Urinary bladder (tissue), 4 donors: Measurements from ENCODE around the gene COQ8B. TPM values are rescaled to one million over a fixed set of nuclear protein-coding genes. Genes with fewer than 3 reads are reported as not detected.

Source experiments
- DNase-seq: peaks from one replicate; pipeline ENCODE4 v3.0.0-alpha.2; 2015; ENCODE audit errors: extremely low spot score
- H3K27ac ChIP-seq: one replicate; pipeline ENCODE4 v1.5.1; 2013; ENCODE audit warnings: low read depth, mild to moderate bottlenecking, moderate library complexity
- H3K36me3 ChIP-seq: one replicate; pipeline ENCODE4 v1.6.1; 2013; ENCODE audit warnings: mild to moderate bottlenecking, moderate library complexity; ENCODE audit not compliant: insufficient read depth
- H3K4me1 ChIP-seq: one replicate; pipeline ENCODE4 v1.6.1; 2013; ENCODE audit warnings: mild to moderate bottlenecking, moderate library complexity; ENCODE audit not compliant: insufficient read depth
- H3K4me3 ChIP-seq: one replicate; pipeline ENCODE4 v1.5.1; 2013; ENCODE audit warnings: low read depth, low read length
- WGBS: extraction: QIAGEN DNeasy Blood & Tissue Kit; methylation state at CpG from one replicate; pipeline ENCODE4 v1.1.7; 2013; 5-methylcytosine and 5-hydroxymethylcytosine counted together
- polyA plus RNA-seq: library from polyadenylated mRNA; stranded (reverse); fragments of 200-250 nt; gene quantifications from one replicate; pipeline ENCODE4 v1.2.3, GENCODE V29; 2013
- total RNA-seq: library from RNA; depleted of rRNA; stranded (reverse); fragments of >200 nt; gene quantifications from one replicate; pipeline ENCODE4 v1.2.3, GENCODE V29; 2014
- donor health status: healthy with polysubstance abuse.
- donor health status: healthy.

COQ8B gene
- total and polyA plus RNA-seq, 2 donors = 24.4 to 51.6 TPM

DNA sequence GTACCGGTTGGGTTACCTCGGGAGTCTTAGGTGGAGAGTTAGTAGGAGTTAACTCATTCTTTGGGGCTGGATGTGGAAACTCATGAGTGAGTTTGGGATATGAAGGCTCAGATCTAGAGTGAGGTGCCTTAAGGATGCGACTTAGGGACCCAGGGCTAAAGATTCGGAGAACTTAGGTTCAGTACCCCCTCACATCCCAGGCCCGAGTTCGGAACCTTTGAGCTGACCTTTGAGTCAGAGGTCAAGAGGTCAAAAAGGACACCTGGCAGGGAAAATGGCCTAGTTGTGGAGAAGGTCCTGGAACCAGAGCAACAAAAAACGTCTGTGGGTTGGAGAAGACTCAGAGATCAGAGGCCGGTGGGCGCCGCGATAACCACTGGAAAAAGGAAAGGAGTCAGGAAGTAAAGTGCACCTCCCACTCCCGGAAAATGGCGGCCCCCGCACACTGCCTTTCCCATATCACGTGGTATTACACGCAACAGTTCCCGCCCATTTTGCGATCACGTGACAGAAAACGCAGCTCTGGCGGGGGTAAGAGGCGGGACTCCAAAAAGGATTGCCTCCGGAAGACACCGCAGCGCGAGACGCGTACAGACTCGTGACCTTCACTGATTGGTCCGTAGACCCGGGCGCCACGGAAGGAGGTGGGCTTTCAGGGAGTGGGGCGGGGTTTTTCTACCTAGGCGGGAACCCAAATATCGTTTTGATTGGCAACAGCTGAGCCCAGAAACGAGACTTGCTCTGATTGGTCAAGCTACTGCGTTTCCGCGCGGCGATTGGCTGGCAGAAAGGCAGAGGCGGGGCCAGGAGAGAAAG lies 33.6 kb upstream of the COQ8B start, which contains the start of gene ACTMAP:
Gene ACTMAP, minus strand, starts transcription at position 420 of the 816 bp plus-strand sequence. CDS start 674 bp downstream, outside the sequence.
- Histone ChIP-seq H3K4me1 (peaks cover 1% of the 10 kb centered on the region), H3K4me3 (peak within 1 kb of the TSS; percentile 66), H3K36me3 (no peaks in the 10 kb centered on the region), H3K27ac (peak within 1 kb of the TSS; percentile 84)
- under 1% methylated on average over 43 of the region's 43 CpGs for WGBS
- DNase-seq = peak; percentile 100

- no peak overlapping the region for H3K4me3 ChIP-seq
- DNase-seq = no peak
- no peaks in the 10 kb centered on the region for H3K4me1 ChIP-seq
- no peaks in the 10 kb centered on the region for H3K36me3 ChIP-seq
- no peak overlapping the region for H3K27ac ChIP-seq
- 98% methylated on average over 7 of the region's 7 CpGs for whole genome bisulfite sequencing
Observed at GRCh38 chr19:40747536-40747935, 30.9 kb upstream of the COQ8B start.

DNA sequence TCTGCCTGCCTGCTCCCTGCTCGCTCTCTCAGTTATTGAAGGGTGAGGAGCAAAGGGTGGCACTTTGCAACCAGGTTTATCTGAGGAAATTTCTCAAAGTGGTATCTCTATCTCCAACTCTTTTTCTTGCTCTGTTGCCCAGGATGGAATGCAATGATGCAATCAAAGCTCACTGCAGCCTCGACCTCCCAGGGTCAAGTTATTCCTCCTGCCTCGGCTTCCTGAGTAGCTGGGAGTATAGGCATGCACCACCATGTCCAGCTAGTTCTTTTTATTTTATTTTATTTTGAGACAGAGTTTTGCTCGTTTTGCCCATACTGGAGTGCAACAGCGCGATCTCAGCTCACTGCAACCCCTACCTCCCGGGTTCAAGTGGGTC lies 28.7 kb upstream of the COQ8B start:
- no peaks in the 10 kb centered on the region for H3K36me3 ChIP-seq
- H3K4me1 ChIP-seq = no peaks in the 10 kb centered on the region
- 75% methylated on average over 7 of the region's 7 CpGs for WGBS
- H3K4me3 ChIP-seq = no peak overlapping the region
- DNase-seq = no peak
- H3K27ac ChIP-seq = no peak overlapping the region

GRCh38 chr19:40744554-40745401 lies 28.1 kb upstream of the COQ8B start:
- no peak overlapping the region for H3K27ac ChIP-seq
- 65% methylated on average over 17 of the region's 17 CpGs for WGBS
- no peaks in the 10 kb centered on the region for H3K4me1 ChIP-seq
- H3K36me3 ChIP-seq = no peaks in the 10 kb centered on the region
- no peak overlapping the region for H3K4me3 ChIP-seq
- DNase-seq = no peak

- DNase-seq = no peak
- 93% methylated on average over 10 of the region's 10 CpGs for WGBS
- no peak overlapping the region for H3K4me3 ChIP-seq
- no peaks in the 10 kb centered on the region for H3K36me3 ChIP-seq
- H3K27ac ChIP-seq = no peak overlapping the region
- no peaks in the 10 kb centered on the region for H3K4me1 ChIP-seq
Observed at GRCh38 chr19:40743926-40744325, 27.2 kb upstream of the COQ8B start.

DNA sequence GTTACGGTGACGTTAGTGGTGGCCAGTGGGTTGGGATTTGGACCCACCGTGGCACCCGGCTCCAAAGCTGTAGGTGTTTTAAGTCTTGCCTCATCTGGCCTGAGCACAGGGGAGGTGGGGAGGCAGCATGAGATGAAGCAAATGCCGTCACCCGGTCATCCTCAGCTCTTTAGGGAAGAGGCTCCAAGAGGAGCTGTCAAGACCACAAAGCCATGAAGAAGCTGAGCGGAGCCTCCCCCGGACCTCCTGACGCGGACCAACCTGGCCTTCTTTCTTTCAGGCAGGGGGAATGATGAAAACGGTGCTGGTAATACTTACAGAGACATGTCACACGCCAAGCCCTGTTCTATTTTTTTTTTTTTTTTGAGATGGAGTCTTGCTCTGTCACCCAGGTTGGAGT lies 26.2 kb upstream of the COQ8B start:
- Histone ChIP-seq H3K4me3 (no peak overlapping the region), H3K36me3 (no peaks in the 10 kb centered on the region), H3K4me1 (no peaks in the 10 kb centered on the region), H3K27ac (no peak overlapping the region)
- no peak for DNase-seq
- WGBS = 92% methylated on average over 12 of the region's 12 CpGs

- no peak for DNase-seq
- Histone ChIP-seq H3K4me1 (no peaks in the 10 kb centered on the region), H3K27ac (no peak overlapping the region), H3K36me3 (no peaks in the 10 kb centered on the region), H3K4me3 (no peak overlapping the region)
- WGBS = 86% methylated on average over 17 of the region's 17 CpGs
Observed at GRCh38 chr19:40742477-40742876, 25.8 kb upstream of the COQ8B start.

GRCh38 chr19:40741527-40742390 lies 25.1 kb upstream of the COQ8B start:
- no peak for DNase-seq
- Histone ChIP-seq H3K36me3 (no peaks in the 10 kb centered on the region), H3K4me3 (no peak overlapping the region), H3K4me1 (no peaks in the 10 kb centered on the region), H3K27ac (no peak overlapping the region)
- 81% methylated on average over 10 of the region's 10 CpGs for WGBS

GRCh38 chr19:40740747-40741146 lies 24.1 kb upstream of the COQ8B start:
- Histone ChIP-seq H3K4me3 (no peak overlapping the region), H3K36me3 (peaks cover under 1% of the 10 kb centered on the region), H3K4me1 (no peaks in the 10 kb centered on the region), H3K27ac (no peak overlapping the region)
- DNase-seq = no peak
- WGBS = 41% methylated on average over 6 of the region's 6 CpGs

- DNase-seq = no peak
- H3K36me3 ChIP-seq = peaks cover 2% of the 10 kb centered on the region
- H3K27ac ChIP-seq = peak overlapping the region; percentile 51
- H3K4me1 ChIP-seq = no peaks in the 10 kb centered on the region
- H3K4me3 ChIP-seq = no peak overlapping the region
- 67% methylated on average over 16 of the region's 16 CpGs for WGBS
Observed at GRCh38 chr19:40739871-40740703, 23.4 kb upstream of the COQ8B start.

- DNase-seq = no peak
- H3K36me3 ChIP-seq = peaks cover 2% of the 10 kb centered on the region
- H3K27ac ChIP-seq = no peak overlapping the region
- no peak overlapping the region for H3K4me3 ChIP-seq
- WGBS = 84% methylated on average over 22 of the region's 22 CpGs
- no peaks in the 10 kb centered on the region for H3K4me1 ChIP-seq
Observed at GRCh38 chr19:40739030-40739839, 22.5 kb upstream of the COQ8B start.

DNA sequence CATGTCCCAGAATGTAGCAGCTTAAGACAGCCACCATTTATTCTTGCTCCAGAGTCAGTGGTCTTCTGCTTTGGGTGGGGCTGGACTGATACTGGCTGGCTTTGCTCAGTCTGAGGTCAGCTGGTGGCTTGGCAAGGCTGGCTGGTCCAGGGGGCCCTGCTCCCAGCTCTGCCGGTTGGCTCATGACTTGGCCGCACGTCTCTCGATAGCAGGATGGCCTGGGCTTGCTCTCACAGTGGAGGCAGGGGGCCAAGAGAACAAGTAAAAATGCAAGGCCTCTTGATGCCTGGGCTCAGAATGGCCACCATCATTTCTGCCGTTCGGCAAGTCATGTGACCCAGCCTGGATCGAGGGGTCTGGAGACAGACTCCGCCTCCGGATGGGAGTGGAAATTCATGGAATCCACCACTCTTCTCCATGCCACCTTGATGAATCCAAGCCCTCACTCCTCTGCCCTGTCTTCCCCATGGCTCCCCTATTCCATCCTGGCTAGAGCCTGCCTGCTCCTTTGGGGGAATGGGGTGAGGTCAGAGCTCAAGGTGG lies 20.5 kb upstream of the COQ8B start:
- Histone ChIP-seq H3K4me1 (no peaks in the 10 kb centered on the region), H3K4me3 (no peak overlapping the region), H3K27ac (no peak overlapping the region), H3K36me3 (peaks cover 2% of the 10 kb centered on the region)
- WGBS = 80% methylated on average over 9 of the region's 9 CpGs
- no peak for DNase-seq
